HG03045 (cell line): ENCODE data around the gene NUP62.
"Not testable (repeated sequence)": the region's sequence is repeated elsewhere in the genome, so short reads cannot be mapped to it uniquely, and the experiment has no call there.

Experiments used
- ATAC-seq: cut with Tn5 transposase; IDR thresholded peaks from one replicate; pipeline ENCODE4 v1.9.1; 2021; ENCODE audit warnings: mild to moderate bottlenecking, moderate library complexity; ENCODE audit not compliant: unreplicated experiment

The NUP62 gene, protein sequence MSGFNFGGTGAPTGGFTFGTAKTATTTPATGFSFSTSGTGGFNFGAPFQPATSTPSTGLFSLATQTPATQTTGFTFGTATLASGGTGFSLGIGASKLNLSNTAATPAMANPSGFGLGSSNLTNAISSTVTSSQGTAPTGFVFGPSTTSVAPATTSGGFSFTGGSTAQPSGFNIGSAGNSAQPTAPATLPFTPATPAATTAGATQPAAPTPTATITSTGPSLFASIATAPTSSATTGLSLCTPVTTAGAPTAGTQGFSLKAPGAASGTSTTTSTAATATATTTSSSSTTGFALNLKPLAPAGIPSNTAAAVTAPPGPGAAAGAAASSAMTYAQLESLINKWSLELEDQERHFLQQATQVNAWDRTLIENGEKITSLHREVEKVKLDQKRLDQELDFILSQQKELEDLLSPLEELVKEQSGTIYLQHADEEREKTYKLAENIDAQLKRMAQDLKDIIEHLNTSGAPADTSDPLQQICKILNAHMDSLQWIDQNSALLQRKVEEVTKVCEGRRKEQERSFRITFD

DNA sequence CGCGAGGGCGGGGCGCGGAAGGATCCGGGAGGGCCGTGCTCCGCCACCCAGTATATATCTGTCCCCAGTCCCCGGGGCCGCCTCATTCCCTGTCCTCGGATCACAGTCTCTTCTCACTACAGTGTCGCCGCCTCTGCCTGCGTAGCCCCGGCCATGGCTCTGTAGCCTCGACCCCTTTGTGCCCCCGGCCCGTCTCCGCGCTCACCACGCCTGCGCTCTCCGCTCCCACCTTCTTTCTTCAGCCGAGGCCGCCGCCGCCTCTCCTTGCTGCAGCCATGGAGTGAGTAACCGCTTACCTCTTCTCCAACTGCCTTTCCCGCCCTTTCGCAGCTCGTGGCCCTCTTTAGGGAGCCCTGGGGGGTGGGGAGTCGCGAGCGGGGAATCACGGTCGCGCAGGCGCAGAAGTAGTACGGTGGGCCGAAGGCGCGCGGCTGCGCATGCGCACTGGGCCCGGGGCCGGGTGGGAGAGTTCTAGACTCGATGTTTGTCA is at the start of gene NUP62, which contains the start of gene ATF5:
NUP62 (minus strand) TSS at position 384 of the 490 bp plus-strand sequence. CDS start 19,697 bp downstream, outside the sequence.
ATF5 (plus strand) TSS at position 85 of the 490 bp plus-strand sequence. CDS start 1,646 bp downstream, outside the sequence.
- peak; percentile 44 for ATAC-seq

GRCh38 chr19:49978324-49978723 is 49.0 kb upstream of the NUP62 start:
- no peak for ATAC-seq

- ATAC-seq: no peak
Observed at GRCh38 chr19:49977881-49978280, 48.6 kb upstream of the NUP62 start.

- no peak for ATAC-seq
Observed at GRCh38 chr19:49977076-49977475, 47.8 kb upstream of the NUP62 start.

GRCh38 chr19:49976496-49976895 is 47.2 kb upstream of the NUP62 start:
- ATAC-seq: no peak

DNA sequence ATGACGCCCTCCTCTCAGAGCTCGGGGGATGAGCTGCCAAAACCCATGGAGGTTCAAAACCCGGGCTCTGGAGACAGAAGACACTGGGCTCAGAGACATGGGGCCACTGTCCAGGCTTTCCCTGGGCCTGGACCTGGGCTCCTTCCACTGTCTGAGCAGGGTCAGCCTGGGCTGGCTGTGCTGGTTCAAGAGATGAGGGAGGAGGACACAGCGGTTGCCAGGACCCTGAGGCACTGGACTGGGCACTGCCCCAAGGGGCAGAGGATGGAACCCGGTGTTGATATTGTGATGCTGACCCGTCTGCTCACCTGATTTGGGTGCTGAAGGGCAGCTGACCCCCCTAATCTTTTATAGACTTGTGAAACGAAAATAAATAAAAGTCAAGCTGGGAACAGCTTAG is 45.7 kb upstream of the NUP62 start:
- ATAC-seq: no peak

DNA sequence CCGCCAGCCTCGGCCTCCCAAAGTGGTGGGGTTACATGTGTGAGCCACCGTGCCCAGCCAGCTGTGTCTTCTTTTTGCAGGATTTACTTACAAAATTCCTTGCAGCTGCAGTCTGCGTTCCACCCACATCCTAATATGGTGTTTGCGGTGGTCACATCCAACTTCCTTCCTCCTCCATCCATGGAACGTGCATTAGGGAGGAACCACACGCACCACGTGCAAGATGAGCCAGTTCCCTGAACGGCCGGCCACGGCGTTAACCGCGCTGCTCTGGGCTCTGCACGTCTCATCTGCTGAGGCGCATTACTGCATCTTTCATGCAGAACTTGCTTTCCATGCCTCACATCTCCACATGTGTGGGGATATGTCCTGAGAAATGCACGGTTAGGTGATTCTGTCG is 44.7 kb upstream of the NUP62 start:
- no peak for ATAC-seq

- no peak for ATAC-seq
Observed at GRCh38 chr19:49972841-49973240, 43.5 kb upstream of the NUP62 start.

- ATAC-seq: no peak
Observed at GRCh38 chr19:49971991-49972411, 42.7 kb upstream of the NUP62 start.

DNA sequence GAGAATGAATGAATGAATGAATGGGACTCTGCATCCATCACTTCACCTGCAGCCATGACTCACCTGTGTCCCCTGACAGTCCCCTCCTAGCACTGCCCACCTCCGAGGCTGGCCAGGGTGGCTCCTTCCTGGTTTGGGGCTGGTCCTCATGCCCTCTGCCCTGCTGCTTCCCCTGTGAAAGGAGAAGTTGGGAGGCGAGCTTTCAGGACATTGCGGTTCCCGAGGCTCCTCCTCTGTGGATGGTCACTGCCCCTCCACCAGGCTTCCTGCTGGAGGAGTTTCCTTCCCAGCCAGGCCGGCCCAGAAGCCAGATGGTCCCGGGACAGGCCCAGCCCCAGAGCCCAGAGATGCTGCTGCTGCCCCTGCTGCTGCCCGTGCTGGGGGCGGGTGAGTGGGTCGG is 40.1 kb upstream of the NUP62 start:
- not testable (repeated sequence) for ATAC-seq

- ATAC-seq: no peak
Observed at GRCh38 chr19:49968279-49968922, 39.1 kb upstream of the NUP62 start.

DNA sequence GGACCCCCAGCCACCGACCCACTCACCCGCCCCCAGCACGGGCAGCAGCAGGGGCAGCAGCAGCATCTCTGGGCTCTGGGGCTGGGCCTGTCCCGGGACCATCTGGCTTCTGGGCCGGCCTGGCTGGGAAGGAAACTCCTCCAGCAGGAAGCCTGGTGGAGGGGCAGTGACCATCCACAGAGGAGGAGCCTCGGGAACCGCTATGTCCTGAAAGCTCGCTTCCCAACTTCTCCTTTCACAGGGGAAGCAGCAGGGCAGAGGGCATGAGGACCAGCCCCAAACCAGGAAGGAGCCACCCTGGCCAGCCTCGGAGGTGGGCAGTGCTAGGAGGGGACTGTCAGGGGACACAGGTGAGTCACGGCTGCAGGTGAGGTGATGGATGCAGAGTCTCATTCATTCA is 31.7 kb upstream of the NUP62 start, which contains the start of gene SIGLEC11:
SIGLEC11 (minus strand) TSS at position 193 of the 400 bp plus-strand sequence; CDS start at position 102, 91 bp downstream.
- ATAC-seq: not testable (repeated sequence)

DNA sequence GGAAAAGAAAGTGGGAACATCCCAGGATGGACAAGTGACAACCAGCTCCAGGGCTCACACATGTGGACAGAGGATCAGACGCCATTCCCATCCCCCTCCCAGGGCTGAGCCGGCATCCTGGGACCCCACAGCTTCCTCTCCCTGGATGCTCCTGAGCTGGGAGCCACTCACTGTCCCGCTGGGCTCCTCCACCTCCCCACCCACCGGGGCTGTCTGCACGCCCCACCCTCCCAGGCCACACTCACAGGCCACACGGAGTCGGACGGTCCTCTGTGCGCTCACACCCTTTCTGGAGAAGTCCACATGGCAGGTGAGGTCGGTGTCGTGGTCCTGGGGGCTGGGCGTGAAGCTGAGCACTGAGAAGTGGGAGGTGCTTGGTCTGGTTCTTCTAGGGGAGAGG is 30.6 kb upstream of the NUP62 start:
- ATAC-seq: not testable (repeated sequence)

GRCh38 chr19:49958596-49958995 is 29.3 kb upstream of the NUP62 start:
- not testable (repeated sequence) for ATAC-seq

GRCh38 chr19:49958144-49958543 is 28.8 kb upstream of the NUP62 start:
- not testable (repeated sequence) for ATAC-seq

GRCh38 chr19:49957262-49957915 is 28.1 kb upstream of the NUP62 start:
- no peak for ATAC-seq

GRCh38 chr19:49956115-49956495 is 26.8 kb upstream of the NUP62 start:
- ATAC-seq: no peak

- no peak for ATAC-seq
Observed at GRCh38 chr19:49954933-49955332, 25.6 kb upstream of the NUP62 start.

GRCh38 chr19:49954092-49954829 is 25.0 kb upstream of the NUP62 start:
- no peak for ATAC-seq

- ATAC-seq: no peak
Observed at GRCh38 chr19:49953416-49953815, 24.1 kb upstream of the NUP62 start.
